GM23338 (cell line): ENCODE results near the gene FKRP. TPM values are rescaled to one million over a fixed set of nuclear protein-coding genes. Genes with fewer than 3 reads are reported as not detected.
A peak's percentile ranks its signal among the peaks of the same experiment; 100 is the strongest.

ENCODE experiments used
- ATAC-seq: fragments of 200-7000 bp; cut with Tn5 transposase; 3 replicates; pipeline ENCODE4 v1.9.1; 2020
- DNase-seq: peaks from one replicate; pipeline ENCODE4 v3.0.0-alpha.2; 2015; ENCODE audit warnings: low spot score
- H2AFZ ChIP-seq: fragments of 200-600 bp; sonication (generic); 2 replicates; pipeline ENCODE4 v1.8.0; 2016; ENCODE audit warnings: antibody characterized with exemption, mild to moderate bottlenecking, moderate library complexity
- H3F3A ChIP-seq: fragments of 200-600 bp; sonication (generic); replicated peaks from 2 replicates; pipeline ENCODE4 v1.8.0; 2017; ENCODE audit warnings: antibody characterized with exemption, mixed run types, low read depth
- H3K27ac ChIP-seq: fragments of 200-600 bp; sonication (generic); 2 replicates; pipeline ENCODE4 v1.6.1; 2016; ENCODE audit warnings: low read depth
- H3K27me3 ChIP-seq: fragments of 200-600 bp; sonication (generic); 2 replicates; pipeline ENCODE4 v1.8.0; 2016; ENCODE audit warnings: mild to moderate bottlenecking, mixed run types, moderate library complexity; ENCODE audit not compliant: insufficient read depth
- H3K36me3 ChIP-seq: fragments of 200-600 bp; sonication (generic); 2 replicates; pipeline ENCODE4 v1.8.0; 2016; ENCODE audit warnings: mild to moderate bottlenecking; ENCODE audit not compliant: insufficient read depth
- H3K4me1 ChIP-seq: fragments of 200-600 bp; sonication (generic); 2 replicates; pipeline ENCODE4 v1.8.0; 2016; ENCODE audit warnings: mild to moderate bottlenecking, moderate library complexity; ENCODE audit not compliant: insufficient read depth
- H3K4me2 ChIP-seq: fragments of 200-600 bp; sonication (generic); 2 replicates; pipeline ENCODE4 v1.7.1; 2017; ENCODE audit warnings: mixed run types
- H3K4me3 ChIP-seq: fragments of 200-600 bp; sonication (generic); 2 replicates; pipeline ENCODE4 v1.6.1; 2016; ENCODE audit warnings: mixed run types
- H3K79me2 ChIP-seq: fragments of 200-600 bp; sonication (generic); replicated peaks from 2 replicates; pipeline ENCODE4 v1.8.0; 2017; ENCODE audit warnings: mild to moderate bottlenecking; ENCODE audit not compliant: insufficient read depth
- H3K9me2 ChIP-seq: fragments of 200-600 bp; sonication (generic); 2 replicates; pipeline ENCODE4 v1.8.0; 2017; ENCODE audit not compliant: insufficient read depth
- H4K20me1 ChIP-seq: fragments of 200-600 bp; sonication (generic); replicated peaks from 2 replicates; pipeline ENCODE4 v1.8.0; 2017; ENCODE audit warnings: mild to moderate bottlenecking; ENCODE audit not compliant: insufficient read depth
- H3K27ac Mint-ChIP-seq: 2 replicates; pipeline ENCODE4 v1.8.0; 2020; ENCODE audit warnings: inconsistent platforms, mild to moderate bottlenecking, moderate library complexity, mixed read lengths
- H3K27me3 Mint-ChIP-seq: 3 replicates; pipeline ENCODE4 v1.8.0; 2022; ENCODE audit warnings: low read depth, mild to moderate bottlenecking, moderate library complexity, mixed read lengths, inconsistent platforms; ENCODE audit not compliant: insufficient read depth, poor library complexity
- H3K36me3 Mint-ChIP-seq: 3 replicates; pipeline ENCODE4 v1.8.0; 2021; ENCODE audit warnings: low read depth, mild to moderate bottlenecking, inconsistent platforms, moderate library complexity, mixed read lengths
- H3K4me1 Mint-ChIP-seq: 3 replicates; pipeline ENCODE4 v1.8.0; 2020; ENCODE audit warnings: mild to moderate bottlenecking, inconsistent platforms, mixed read lengths
- H3K4me3 Mint-ChIP-seq: 3 replicates; pipeline ENCODE4 v1.8.0; 2021; ENCODE audit warnings: moderate library complexity, mild to moderate bottlenecking, inconsistent platforms, mixed read lengths
- H3K9me3 Mint-ChIP-seq: 3 replicates; pipeline ENCODE4 v1.8.0; 2020; ENCODE audit warnings: moderate library complexity, mild to moderate bottlenecking, inconsistent platforms, mixed read lengths
- CREB1 ChIP-seq: fragments of 250-450 bp; sonication (Bioruptor Pico); IDR thresholded peaks from 2 replicates; pipeline ENCODE4 v1.5.0; 2020; ENCODE audit warnings: low read depth, mild to moderate bottlenecking, moderate library complexity
- EZH2 ChIP-seq: fragments of 200-600 bp; sonication (generic); IDR thresholded peaks from one replicate; pipeline ENCODE4 v1.8.0; 2017; ENCODE audit warnings: antibody characterized with exemption, mild to moderate bottlenecking, low read depth; ENCODE audit not compliant: unreplicated experiment
- EZH2phosphoT487 ChIP-seq: fragments of 200-600 bp; sonication (generic); IDR thresholded peaks from one replicate; pipeline ENCODE4 v1.8.1; 2018; ENCODE audit warnings: antibody characterized with exemption; ENCODE audit not compliant: unreplicated experiment
- JUNB ChIP-seq: IDR thresholded peaks from one replicate; pipeline ENCODE4 v1.6.1; 2016; ENCODE audit warnings: antibody characterized with exemption; ENCODE audit not compliant: unreplicated experiment
- NANOG ChIP-seq: IDR thresholded peaks from 2 replicates; pipeline ENCODE4 v1.6.1; 2016; ENCODE audit warnings: antibody characterized with exemption, borderline replicate concordance
- POLR2AphosphoS5 ChIP-seq: IDR thresholded peaks from 2 replicates; pipeline ENCODE4 v1.6.1; 2016; ENCODE audit warnings: antibody characterized with exemption, low read depth
- ZNF114 ChIP-seq: fragments of 250-450 bp; sonication (Bioruptor Pico); IDR thresholded peaks from 2 replicates; pipeline ENCODE4 v1.5.0; 2020; ENCODE audit warnings: mild to moderate bottlenecking, moderate library complexity
- ZNF331 ChIP-seq: fragments of 250-450 bp; sonication (Bioruptor Pico); IDR thresholded peaks from 2 replicates; pipeline ENCODE4 v1.5.0; 2020; ENCODE audit warnings: low read depth, mild to moderate bottlenecking, moderate library complexity
- polyA plus RNA-seq: library from polyadenylated mRNA; unstranded; fragments of >200 nt; fragmentation: Nextera tagmentation; extraction: Ambion mirVana; gene quantifications from 2 replicates; pipeline ENCODE4 v1.2.1, GENCODE V29; 2016
- total RNA-seq: library from RNA; depleted of rRNA; stranded (reverse); fragments of >200 nt; shearing (Covaris generic); gene quantifications from 2 replicates; pipeline ENCODE4 v1.2.3, GENCODE V29; 2014
- TF ChIP-seq, protein P1 (sequence below): IDR thresholded peaks from 2 replicates; pipeline ENCODE4 v1.6.1; 2016; ENCODE audit warnings: antibody characterized with exemption
- TF ChIP-seq, protein P2 (sequence below): fragments of 250-450 bp; sonication (Bioruptor Pico); IDR thresholded peaks from 2 replicates; pipeline ENCODE4 v1.5.0; 2020; ENCODE audit warnings: mild to moderate bottlenecking, moderate library complexity
- TF ChIP-seq, protein P3 (sequence below), 2 experiments: fragments of 200-600 bp in 1 of 2; sonication (generic) in 1 of 2; conservative IDR thresholded peaks; 2 replicates each; pipeline versions ENCODE4 v1.5.1 to v1.6.1; 2016 to 2017; ENCODE audit warnings: antibody characterized with exemption in 2 of 2, low read depth in 2 of 2, mild to moderate bottlenecking in 2 of 2, moderate library complexity in 1 of 2

Gene FKRP
- total and polyA plus RNA-seq, 2 experiments from 2014 or later: 11.5 to 31.9 TPM

DNA sequence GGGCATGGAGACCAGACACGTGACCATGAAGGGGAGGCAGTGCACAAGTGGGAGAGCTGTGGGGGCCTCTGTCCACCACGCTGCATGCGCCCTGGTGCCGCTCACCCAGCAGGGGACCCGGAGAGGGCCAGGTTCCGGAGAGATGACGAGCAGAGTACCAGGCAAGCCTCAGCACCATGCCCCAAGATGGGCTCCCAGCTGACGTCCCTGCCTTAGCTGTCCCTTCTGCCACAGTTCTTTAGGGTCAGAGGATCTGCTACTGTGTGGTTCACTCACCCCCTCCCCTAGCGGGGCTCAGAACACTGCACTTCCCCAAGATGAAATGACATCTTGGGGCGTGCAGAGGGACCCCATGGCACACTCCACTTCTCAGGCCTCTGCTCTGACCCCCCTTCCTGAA is 19.3 kb upstream of the FKRP start:
- Histone ChIP-seq H3K27me3 (no peaks in the 10 kb centered on the region), H3K4me3 (no peak overlapping the region), H3K4me2 (no peak overlapping the region), H3K36me3 (peaks cover 15% of the 10 kb centered on the region; the same call in 1 of the 2 replicates), H2AFZ (no peak overlapping the region), H4K20me1 (peaks cover 14% of the 10 kb centered on the region), H3F3A (peaks cover 3% of the 10 kb centered on the region; the same call in 1 of the 2 replicates), H3K27ac (no peak overlapping the region), H3K4me1 (no peaks in the 10 kb centered on the region), H3K79me2 (0 out of 2 replicates have a peak, but pooled peaks cover 7% of the 10 kb centered on the region), H3K9me2 (no peaks in the 10 kb centered on the region)
- Mint-ChIP-seq H3K9me3 (peaks cover 3% of the 10 kb centered on the region; the same call in 1 of the 3 replicates), H3K27ac (peak overlapping the region; percentile 88), H3K4me3 (peak overlapping the region; percentile 16; the same call in 1 of the 3 replicates), H3K36me3 (peaks cover 80% of the 10 kb centered on the region), H3K4me1 (peaks cover 24% of the 10 kb centered on the region), H3K27me3 (peaks cover 9% of the 10 kb centered on the region)
- DNase-seq (no peak), ATAC-seq (no peak)
- no peak for TF ChIP-seq ZNF114
- TF ChIP-seq NANOG: no peak
- no peak for TF ChIP-seq CREB1 (CRISPR knock-in tag)
- no peak for TF ChIP-seq ZNF331 (CRISPR knock-in tag)
- no peak for TF ChIP-seq POLR2AphosphoS5
- TF ChIP-seq, protein P1, sequence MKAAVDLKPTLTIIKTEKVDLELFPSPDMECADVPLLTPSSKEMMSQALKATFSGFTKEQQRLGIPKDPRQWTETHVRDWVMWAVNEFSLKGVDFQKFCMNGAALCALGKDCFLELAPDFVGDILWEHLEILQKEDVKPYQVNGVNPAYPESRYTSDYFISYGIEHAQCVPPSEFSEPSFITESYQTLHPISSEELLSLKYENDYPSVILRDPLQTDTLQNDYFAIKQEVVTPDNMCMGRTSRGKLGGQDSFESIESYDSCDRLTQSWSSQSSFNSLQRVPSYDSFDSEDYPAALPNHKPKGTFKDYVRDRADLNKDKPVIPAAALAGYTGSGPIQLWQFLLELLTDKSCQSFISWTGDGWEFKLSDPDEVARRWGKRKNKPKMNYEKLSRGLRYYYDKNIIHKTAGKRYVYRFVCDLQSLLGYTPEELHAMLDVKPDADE: no peak
- TF ChIP-seq JUNB: no peak
- TF ChIP-seq, protein P2, sequence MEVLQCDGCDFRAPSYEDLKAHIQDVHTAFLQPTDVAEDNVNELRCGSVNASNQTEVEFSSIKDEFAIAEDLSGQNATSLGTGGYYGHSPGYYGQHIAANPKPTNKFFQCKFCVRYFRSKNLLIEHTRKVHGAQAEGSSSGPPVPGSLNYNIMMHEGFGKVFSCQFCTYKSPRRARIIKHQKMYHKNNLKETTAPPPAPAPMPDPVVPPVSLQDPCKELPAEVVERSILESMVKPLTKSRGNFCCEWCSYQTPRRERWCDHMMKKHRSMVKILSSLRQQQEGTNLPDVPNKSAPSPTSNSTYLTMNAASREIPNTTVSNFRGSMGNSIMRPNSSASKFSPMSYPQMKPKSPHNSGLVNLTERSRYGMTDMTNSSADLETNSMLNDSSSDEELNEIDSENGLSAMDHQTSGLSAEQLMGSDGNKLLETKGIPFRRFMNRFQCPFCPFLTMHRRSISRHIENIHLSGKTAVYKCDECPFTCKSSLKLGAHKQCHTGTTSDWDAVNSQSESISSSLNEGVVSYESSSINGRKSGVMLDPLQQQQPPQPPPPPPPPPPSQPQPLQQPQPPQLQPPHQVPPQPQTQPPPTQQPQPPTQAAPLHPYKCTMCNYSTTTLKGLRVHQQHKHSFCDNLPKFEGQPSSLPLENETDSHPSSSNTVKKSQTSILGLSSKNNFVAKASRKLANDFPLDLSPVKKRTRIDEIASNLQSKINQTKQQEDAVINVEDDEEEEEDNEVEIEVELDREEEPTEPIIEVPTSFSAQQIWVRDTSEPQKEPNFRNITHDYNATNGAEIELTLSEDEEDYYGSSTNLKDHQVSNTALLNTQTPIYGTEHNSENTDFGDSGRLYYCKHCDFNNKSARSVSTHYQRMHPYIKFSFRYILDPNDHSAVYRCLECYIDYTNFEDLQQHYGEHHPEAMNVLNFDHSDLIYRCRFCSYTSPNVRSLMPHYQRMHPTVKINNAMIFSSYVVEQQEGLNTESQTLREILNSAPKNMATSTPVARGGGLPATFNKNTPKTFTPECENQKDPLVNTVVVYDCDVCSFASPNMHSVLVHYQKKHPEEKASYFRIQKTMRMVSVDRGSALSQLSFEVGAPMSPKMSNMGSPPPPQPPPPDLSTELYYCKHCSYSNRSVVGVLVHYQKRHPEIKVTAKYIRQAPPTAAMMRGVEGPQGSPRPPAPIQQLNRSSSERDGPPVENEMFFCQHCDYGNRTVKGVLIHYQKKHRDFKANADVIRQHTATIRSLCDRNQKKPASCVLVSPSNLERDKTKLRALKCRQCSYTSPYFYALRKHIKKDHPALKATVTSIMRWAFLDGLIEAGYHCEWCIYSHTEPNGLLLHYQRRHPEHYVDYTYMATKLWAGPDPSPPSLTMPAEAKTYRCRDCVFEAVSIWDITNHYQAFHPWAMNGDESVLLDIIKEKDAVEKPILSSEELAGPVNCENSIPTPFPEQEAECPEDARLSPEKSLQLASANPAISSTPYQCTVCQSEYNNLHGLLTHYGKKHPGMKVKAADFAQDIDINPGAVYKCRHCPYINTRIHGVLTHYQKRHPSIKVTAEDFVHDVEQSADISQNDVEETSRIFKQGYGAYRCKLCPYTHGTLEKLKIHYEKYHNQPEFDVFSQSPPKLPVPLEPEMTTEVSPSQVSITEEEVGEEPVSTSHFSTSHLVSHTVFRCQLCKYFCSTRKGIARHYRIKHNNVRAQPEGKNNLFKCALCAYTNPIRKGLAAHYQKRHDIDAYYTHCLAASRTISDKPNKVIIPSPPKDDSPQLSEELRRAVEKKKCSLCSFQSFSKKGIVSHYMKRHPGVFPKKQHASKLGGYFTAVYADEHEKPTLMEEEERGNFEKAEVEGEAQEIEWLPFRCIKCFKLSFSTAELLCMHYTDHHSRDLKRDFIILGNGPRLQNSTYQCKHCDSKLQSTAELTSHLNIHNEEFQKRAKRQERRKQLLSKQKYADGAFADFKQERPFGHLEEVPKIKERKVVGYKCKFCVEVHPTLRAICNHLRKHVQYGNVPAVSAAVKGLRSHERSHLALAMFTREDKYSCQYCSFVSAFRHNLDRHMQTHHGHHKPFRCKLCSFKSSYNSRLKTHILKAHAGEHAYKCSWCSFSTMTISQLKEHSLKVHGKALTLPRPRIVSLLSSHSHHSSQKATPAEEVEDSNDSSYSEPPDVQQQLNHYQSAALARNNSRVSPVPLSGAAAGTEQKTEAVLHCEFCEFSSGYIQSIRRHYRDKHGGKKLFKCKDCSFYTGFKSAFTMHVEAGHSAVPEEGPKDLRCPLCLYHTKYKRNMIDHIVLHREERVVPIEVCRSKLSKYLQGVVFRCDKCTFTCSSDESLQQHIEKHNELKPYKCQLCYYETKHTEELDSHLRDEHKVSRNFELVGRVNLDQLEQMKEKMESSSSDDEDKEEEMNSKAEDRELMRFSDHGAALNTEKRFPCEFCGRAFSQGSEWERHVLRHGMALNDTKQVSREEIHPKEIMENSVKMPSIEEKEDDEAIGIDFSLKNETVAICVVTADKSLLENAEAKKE (CRISPR knock-in tag): no peak
- TF ChIP-seq EZH2: no peak
- no peak for TF ChIP-seq EZH2phosphoT487
- TF ChIP-seq, protein P3, sequence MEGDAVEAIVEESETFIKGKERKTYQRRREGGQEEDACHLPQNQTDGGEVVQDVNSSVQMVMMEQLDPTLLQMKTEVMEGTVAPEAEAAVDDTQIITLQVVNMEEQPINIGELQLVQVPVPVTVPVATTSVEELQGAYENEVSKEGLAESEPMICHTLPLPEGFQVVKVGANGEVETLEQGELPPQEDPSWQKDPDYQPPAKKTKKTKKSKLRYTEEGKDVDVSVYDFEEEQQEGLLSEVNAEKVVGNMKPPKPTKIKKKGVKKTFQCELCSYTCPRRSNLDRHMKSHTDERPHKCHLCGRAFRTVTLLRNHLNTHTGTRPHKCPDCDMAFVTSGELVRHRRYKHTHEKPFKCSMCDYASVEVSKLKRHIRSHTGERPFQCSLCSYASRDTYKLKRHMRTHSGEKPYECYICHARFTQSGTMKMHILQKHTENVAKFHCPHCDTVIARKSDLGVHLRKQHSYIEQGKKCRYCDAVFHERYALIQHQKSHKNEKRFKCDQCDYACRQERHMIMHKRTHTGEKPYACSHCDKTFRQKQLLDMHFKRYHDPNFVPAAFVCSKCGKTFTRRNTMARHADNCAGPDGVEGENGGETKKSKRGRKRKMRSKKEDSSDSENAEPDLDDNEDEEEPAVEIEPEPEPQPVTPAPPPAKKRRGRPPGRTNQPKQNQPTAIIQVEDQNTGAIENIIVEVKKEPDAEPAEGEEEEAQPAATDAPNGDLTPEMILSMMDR (conservative IDR thresholded peaks at IDR 0.05; ENCODE audit: low read depth in 2 of 2): no peak
